HG02884 (cell line): ENCODE results near the gene MYD88.

Source experiments
- ATAC-seq: cut with Tn5 transposase; IDR thresholded peaks from one replicate; pipeline ENCODE4 v1.9.1; 2021; ENCODE audit warnings: mild to moderate bottlenecking, moderate library complexity; ENCODE audit not compliant: unreplicated experiment

Gene MYD88

DNA sequence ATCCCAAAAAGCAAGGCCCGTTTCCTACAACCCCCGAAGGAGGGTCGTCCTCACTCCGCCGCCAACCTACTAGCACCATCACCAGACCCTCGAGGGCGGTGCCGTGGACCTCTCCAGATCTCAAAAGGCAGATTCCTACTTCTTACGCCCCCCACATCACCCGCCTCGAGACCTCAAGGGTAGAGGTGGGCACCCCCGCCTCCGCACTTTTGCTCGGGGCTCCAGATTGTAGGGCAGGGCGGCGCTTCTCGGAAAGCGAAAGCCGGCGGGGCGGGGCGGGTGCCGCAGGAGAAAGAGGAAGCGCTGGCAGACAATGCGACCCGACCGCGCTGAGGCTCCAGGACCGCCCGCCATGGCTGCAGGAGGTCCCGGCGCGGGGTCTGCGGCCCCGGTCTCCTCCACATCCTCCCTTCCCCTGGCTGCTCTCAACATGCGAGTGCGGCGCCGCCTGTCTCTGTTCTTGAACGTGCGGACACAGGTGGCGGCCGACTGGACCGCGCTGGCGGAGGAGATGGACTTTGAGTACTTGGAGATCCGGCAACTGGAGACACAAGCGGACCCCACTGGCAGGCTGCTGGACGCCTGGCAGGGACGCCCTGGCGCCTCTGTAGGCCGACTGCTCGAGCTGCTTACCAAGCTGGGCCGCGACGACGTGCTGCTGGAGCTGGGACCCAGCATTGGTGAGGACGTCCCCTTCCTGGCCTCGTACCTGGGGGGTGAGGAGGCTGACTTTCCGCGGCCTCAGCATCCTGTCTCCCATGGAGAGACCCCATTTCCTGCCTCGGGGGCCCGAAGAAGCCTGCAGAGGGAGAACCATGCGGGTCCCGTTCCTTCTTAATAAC is at the start of gene MYD88:
Gene MYD88, plus strand, starts transcription at position 313 of the 842 bp plus-strand sequence. Its CDS starts 40 bp downstream, at position 353.
- ATAC-seq = peak; percentile 39

- ATAC-seq = no peak
Observed at GRCh38 chr3:38089163-38089562, 49.3 kb upstream of the MYD88 start.

GRCh38 chr3:38090453-38090852 is 48.0 kb upstream of the MYD88 start:
- ATAC-seq = no peak

DNA sequence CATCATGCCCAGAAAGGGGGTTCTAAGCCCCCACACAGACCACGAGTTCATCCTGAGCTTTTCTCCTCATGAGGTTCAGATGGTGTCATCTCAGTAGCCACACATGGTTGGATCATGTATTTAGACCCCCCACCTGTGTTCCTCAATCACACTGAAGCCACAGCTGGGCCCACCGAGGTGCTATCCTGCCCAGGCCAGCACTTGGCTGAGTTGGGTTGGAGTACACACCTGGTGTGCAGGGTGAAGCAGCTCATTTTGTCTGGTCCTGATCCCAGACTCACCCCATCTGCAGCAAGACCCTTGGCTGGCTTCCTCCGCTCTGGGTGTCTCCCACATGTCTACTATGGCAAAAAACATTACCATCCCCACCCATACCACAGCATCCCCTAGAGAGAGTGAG is 43.5 kb upstream of the MYD88 start:
- ATAC-seq = no peak

DNA sequence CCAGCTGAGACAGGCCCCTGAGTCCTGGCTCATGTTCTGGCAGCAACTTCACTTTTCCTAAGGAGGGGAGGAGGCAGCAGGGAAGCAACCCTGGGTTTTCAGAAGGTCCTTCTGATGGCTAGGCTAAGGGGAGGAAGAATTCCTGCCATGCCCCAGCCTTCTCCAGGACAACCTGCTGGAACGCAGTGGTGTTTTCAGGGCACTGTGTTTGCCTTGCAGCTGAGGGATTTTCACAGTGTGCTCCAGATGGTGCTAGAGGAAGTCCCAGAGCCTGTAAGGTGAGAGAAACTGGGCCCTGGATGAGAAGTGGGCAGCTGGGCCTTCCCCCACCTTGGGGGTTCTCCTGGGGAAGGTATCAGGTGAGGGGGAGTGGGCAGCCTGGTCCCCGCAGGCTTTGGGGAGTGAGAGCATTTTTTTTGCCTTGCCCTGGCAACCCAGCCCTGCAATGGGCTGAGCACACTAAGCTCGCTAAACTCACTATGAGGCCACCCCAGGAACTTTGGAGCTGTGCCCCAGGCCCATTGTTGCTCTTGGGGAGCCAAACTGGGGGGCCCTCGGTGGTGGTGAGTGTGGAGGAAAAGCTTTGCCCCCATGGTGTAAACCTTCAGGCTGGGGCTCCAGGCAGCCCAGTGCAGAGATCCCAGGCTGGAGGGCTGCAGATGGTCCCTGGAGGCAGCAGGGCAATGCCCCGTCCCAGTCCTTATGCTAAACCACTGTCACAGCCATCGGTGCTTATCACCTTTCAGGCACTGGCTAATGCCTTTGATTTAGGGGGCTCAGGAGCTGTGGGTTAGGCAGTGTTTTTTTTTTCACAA is 42.6 kb upstream of the MYD88 start:
- no peak for ATAC-seq

- no peak for ATAC-seq
Observed at GRCh38 chr3:38097446-38098375, 40.8 kb upstream of the MYD88 start.

GRCh38 chr3:38098376-38098723 is 40.1 kb upstream of the MYD88 start:
- ATAC-seq = no peak

DNA sequence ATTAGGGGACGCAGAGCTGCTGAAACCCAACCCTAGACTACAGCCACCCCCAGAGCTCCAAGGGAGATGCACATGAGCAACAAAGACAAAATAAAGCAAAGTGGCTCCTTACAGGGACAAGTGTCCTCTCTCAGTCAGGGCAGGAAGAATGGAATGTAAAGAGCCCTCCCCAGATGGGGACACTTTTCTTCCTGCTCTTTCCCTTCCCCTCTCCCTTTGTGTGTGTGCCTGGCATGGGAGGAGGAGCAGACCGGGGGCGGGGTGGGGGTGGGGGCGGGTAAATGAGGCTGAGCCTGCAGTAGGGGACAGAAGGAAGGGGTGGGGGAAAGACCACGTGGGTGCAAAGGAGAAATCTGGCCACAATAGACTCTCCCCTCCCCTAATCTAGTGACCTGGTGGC is 38.9 kb upstream of the MYD88 start:
- no peak for ATAC-seq

- ATAC-seq = no peak
Observed at GRCh38 chr3:38100498-38100897, 38.0 kb upstream of the MYD88 start.

DNA sequence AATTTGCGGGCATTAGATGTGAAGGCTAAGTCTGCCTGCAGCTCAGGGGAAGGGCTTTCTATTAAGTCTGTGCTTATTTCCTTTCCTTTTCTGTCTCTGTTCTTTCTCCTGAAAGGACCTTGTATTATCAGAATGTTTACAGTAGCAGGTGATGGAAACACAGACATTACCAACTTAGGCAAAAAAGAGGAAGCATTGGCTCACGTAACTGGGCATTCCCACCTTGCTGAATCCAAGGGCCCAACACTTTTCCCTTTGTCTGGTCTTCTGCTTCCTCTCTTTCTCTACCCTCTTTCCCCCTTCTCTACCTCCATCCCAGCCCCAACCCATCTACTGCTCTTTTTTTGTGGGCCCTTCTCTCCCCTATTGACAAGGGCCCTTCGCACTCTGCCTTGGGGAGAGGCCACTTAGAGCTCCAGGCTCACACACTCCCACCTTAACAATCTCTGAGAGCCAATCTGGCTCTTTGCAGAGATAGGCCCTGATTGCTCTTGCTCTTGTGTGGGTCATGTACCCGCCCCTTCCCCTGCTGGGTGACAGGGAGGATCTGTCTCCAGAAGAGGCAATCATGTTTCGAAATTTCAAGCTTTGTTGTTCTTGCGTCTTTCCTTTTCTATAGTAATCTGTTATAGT is 36.5 kb upstream of the MYD88 start:
- no peak for ATAC-seq

DNA sequence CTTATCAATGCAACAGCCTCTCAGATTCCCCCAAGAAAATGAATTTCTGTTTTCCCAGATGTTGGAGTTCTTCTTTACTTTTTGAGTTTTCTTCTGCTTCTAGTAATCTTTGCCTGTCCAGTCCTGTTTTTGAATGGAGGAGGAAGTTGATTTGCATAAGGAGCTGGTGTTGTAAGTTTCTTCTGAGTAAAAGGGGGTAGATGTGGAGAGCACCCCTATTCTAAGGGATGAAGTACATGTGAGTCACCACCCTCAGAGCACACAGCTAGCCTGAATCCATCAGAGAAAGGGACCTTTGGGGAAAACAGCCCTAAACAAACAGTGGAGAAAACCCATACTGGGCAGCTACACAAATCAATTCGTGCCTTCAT is 36.0 kb upstream of the MYD88 start:
- ATAC-seq = no peak

- no peak for ATAC-seq
Observed at GRCh38 chr3:38105525-38105924, 32.9 kb upstream of the MYD88 start.

DNA sequence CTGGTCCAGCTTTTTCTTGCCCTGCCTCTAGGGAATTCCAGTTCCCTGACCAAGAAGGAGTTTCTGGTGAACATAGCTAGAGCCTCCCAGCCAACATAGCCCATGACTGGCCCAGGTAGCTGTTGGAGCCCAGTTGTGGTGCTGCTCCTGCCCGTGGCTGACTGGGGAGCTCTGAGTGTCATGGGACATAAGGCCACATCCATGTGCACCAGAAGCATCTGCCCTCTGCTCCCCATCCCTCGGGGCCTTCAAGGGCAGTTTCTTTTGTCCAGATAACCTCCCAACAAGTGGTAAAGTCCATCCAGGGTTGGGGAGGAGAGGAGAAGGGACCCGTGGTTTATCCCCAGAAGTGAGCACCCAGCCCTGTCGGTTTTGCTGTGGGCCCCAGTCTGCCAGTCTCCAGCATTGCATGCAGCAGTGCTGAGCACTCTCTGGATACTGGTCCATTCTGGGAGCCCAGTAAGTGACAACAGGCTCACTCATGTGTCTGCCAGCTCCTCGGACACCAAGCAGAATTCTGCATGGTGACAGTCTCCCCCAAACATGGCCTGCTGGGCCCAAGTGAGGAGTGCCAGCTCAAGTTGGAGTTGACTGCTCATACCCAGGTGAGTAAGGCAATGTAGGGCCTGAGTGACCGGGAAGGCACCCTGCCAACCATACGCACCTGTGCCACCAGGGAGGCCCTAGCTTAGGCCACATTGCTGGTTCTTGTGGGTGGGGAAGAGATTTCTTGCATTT is 30.4 kb upstream of the MYD88 start:
- no peak for ATAC-seq

DNA sequence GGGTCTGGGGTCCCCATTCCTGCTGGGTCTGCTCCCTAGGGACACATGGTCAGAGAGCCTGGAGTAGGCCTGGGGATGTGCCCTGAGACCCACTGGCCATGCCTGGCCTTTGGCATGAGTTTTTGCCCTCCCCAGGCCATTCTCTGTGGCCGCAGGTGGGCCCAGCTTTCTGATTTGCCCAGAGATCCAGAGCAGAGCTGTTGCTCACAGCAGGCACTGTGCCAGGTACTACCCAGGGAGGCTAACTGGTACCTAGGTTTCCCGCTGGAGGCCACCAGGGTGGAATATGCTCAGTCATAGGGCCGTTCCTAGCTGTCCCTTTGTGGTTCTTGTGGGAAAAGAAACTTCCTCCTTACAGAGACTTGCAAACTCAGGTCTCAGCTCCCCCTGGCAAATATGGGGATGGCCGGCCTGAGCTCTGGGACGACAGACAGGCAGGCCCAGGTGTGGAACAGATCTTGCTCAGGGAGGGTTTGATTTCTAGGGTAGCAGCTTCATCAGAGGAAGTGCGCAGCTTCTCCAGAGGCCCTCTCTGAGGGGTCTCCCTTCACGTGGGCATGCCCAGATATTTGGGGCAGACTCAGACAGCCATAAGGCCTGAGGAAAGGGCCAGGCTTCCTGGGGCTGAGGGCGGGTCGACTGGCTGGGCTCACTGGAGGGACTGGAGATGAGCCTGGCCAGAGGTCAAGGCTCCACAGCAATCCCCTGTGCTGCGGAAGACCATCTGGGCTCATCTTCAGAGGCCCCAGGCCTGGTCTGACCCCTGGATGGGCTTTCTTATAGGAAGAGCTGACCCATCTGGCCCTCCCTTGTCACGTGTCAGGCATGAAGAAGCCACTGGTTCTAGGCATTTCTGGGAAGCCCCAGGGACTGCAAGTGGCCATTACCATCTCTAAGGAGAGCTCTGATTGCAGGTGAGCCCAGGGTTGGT is 29.5 kb upstream of the MYD88 start:
- no peak for ATAC-seq

DNA sequence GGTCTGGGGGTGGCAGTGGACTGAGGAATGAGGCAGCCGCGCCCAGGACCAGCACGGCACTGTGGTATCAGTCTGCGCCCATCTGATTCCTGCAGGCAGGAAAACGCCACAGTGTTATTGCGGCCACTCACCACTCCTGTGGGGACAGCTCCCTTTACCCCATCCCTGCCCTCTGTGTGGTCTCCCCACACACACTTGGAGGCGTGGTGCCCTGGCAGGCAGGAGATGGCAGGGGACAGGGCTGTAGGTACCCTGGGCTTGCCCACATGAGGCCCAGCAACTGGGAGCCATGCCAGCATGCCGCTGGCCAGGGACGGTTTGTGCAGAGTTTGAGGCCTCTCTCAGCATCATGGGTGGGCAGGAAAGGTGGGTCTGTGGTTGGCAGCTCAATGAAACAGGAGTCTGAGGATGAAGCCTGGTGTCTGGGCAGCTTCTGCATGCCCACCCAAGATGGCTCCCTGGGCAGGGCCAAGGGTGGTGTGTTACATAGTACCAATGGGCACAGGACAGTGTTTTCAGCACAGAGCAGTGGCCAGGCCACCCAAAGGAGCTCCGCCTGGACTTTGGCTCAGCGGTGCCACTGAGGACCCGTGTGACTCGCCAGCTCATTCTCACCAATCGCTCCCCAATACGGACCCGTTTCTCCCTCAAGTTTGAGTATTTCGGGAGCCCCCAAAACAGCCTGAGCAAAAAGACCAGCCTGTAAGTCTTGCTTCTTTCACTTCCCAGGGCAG is 28.7 kb upstream of the MYD88 start:
- no peak for ATAC-seq

DNA sequence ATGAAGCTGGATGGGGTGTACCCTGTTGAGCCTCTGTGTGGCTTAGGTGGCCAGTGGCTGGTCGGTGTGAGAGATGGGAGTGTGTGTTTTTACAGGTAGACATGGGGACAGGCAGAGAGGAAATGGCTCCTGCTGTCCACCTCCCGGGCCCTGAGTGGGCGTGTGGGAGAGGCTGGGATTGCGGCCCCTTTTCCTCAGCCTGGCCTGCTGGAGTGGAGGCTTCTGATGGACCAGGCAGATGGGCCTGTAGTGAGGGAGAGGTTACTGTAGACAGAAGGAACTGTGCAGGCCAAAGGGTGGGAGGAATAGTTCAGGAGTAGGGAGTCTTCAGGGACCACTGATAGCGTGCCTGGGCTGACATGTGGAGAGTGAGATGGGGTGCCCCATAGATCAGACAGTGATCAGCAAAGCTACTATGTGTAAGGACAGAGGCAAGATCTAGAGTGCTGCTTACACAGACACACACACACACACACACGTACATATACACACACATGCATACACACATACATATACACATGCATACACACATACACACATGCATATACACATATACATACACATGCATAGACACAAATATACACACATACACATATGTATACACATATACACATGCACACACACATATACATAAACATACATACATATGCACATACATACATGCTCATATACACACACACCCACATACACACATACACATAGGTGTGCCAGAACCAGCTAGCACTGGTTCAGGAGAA is 28.0 kb upstream of the MYD88 start:
- ATAC-seq = no peak

- ATAC-seq = no peak
Observed at GRCh38 chr3:38111201-38111600, 27.3 kb upstream of the MYD88 start.
